Measurements from ENCODE around the gene KMT2B. TPM values are rescaled to one million over a fixed set of nuclear protein-coding genes. Genes with fewer than 3 reads are reported as not detected.

KMT2B gene
- total and polyA plus RNA-seq, 2 of the 8 experiments (the other 6 are each of a cell fraction or from before 2014, with no cell fraction given): 26.7 to 38.6 TPM

DNA sequence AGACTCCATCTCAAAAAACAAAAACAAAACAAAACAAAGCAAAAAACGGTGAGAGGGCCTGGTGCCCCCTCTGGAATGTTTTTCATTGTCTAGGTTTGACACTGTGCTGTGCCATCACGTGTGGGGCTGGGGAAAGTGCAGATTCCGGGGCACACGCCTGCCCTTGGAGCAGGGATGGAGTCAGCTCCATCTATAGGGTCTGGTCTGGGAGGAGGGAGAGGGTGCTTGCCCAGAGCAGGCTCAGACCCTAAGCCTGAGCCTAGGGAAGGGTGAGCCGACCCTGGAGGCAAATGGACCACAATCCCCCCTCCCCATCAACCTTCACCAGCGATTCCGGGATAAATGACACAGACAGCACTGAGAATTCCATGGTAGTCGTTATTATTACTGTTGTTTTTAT lies 24.4 kb upstream of the KMT2B start (continued):
- no peak for TF ChIP-seq SRF (IDR thresholded peaks at IDR 0.05; ENCODE audit: low read depth, low read length)
- TF ChIP-seq HDAC2 (IDR thresholded peaks at IDR 0.05; ENCODE audit: borderline replicate concordance in 1 of 2, low read depth in 2 of 2, low read length in 2 of 2): no peak
- TF ChIP-seq KDM1A (IDR thresholded peaks at IDR 0.05; ENCODE audit: borderline replicate concordance, low read length): no peak

Measured in H1 (cell line).